ENCODE results near the gene F11R. TPM values are rescaled to one million over a fixed set of nuclear protein-coding genes. Genes with fewer than 3 reads are reported as not detected.

F11R gene
- total RNA-seq, 1 experiment from 2014 or later = 69.2 TPM

GRCh38 chr1:161046605-161047228 lies 25.8 kb upstream of the F11R start:
- peaks cover 32% of the 10 kb centered on the region for H3K79me2 ChIP-seq (ENCODE audit: low read length)
- H4K20me1 ChIP-seq (ENCODE audit: low read length) = no peaks in the 10 kb centered on the region
- no peaks in the 10 kb centered on the region for H3K27me3 ChIP-seq (ENCODE audit: low read length)
- peak overlapping the region; percentile 82 for H3K27ac ChIP-seq (ENCODE audit: low read length)
- no peaks in the 10 kb centered on the region for H3K9me2 ChIP-seq (replicated peaks; ENCODE audit: low read length)
- peak overlapping the region; percentile 94 for H2AFZ ChIP-seq (ENCODE audit: low read length)
- peak overlapping the region; percentile 81 for H3K9ac ChIP-seq (ENCODE audit: low read length)
- DNase-seq (no peak), ATAC-seq (no peak)
- no peaks in the 10 kb centered on the region for H3F3A ChIP-seq (ENCODE audit: low read length, unreplicated experiment)
- peak overlapping the region; percentile 80 for H3K4me3 ChIP-seq (ENCODE audit: low read length)
- H3K4me1 ChIP-seq (ENCODE audit: insufficient read depth, low read length) = peaks cover 13% of the 10 kb centered on the region
- H3K36me3 ChIP-seq (ENCODE audit: low read depth, low read length) = peaks cover 20% of the 10 kb centered on the region
- peaks cover 6% of the 10 kb centered on the region; the same call in 1 of the 2 replicates for H3K9me3 ChIP-seq (ENCODE audit: low read length)
- no peak for TF ChIP-seq EZH2phosphoT487 (IDR thresholded peaks at IDR 0.05; ENCODE audit: borderline replicate concordance, low read length)
- H3K4me2 ChIP-seq (ENCODE audit: low read length) = peak overlapping the region; percentile 91
- CTCF ChIA-PET = no interaction called here
- intact Hi-C loops (cut with micrococcal nuclease) = no loop called here
- POLR2A ChIA-PET (ENCODE audit: unreplicated experiment) = interaction anchor here (0.6 kb wide), 1 partner anchor 130 kb away, joined by 3 read pairs; no protein-coding TSS in a partner anchor
- BruUV-seq (replicated peaks) = no TSS peak

GRCh38 chr1:161045736-161046604 lies 25.0 kb upstream of the F11R start, which contains the start of gene USF1:
Gene USF1, minus strand, starts transcription at chr1:161045977. Its CDS starts 2,702 bp downstream, at chr1:161043275.
- no peaks in the 10 kb centered on the region for H4K20me1 ChIP-seq (ENCODE audit: low read length)
- H3K36me3 ChIP-seq (ENCODE audit: low read depth, low read length) = peaks cover 26% of the 10 kb centered on the region
- H3K27ac ChIP-seq (ENCODE audit: low read length) = peak within 1 kb of the TSS; percentile 82
- H3K27me3 ChIP-seq (ENCODE audit: low read length) = no peaks in the 10 kb centered on the region
- intact Hi-C loops (cut with micrococcal nuclease) = loop anchor here (1.0 kb wide), 3 partner anchors 24 to 53 kb away; no protein-coding TSS in a partner anchor
- peak within 1 kb of the TSS; percentile 80 for H3K4me3 ChIP-seq (ENCODE audit: low read length)
- peak; percentile 82 for ATAC-seq
- peak within 1 kb of the TSS; percentile 94 for H2AFZ ChIP-seq (ENCODE audit: low read length)
- POLR2A ChIA-PET (ENCODE audit: unreplicated experiment) = interaction anchor here (0.6 to 1.0 kb wide), 5 partner anchors 19 to 129 kb away, joined by 3 to 12 read pairs (median 5); partner anchors contain the start of gene F11R
- peak within 1 kb of the TSS; percentile 91 for H3K4me2 ChIP-seq (ENCODE audit: low read length)
- CTCF ChIA-PET = interaction anchor here (0.6 to 2.2 kb wide), 2 partner anchors 48 to 109 kb away, joined by 3 to 8 read pairs; no protein-coding TSS in a partner anchor
- H3K4me1 ChIP-seq (ENCODE audit: insufficient read depth, low read length) = peaks cover 13% of the 10 kb centered on the region
- H3K79me2 ChIP-seq (ENCODE audit: low read length) = peaks cover 32% of the 10 kb centered on the region
- TF ChIP-seq CTCF (conservative IDR thresholded peaks at IDR 0.05; ENCODE audit: low read depth, low read length) (no peak), EZH2 (IDR thresholded peaks at IDR 0.05; ENCODE audit: low read length, unreplicated experiment) (no peak), EZH2phosphoT487 (IDR thresholded peaks at IDR 0.05; ENCODE audit: borderline replicate concordance, low read length) (no peak)
- H3K9me3 ChIP-seq (ENCODE audit: low read length) = peaks cover 6% of the 10 kb centered on the region; the same call in 1 of the 2 replicates
- H3K9ac ChIP-seq (ENCODE audit: low read length) = peak within 1 kb of the TSS; percentile 81
- peak; percentile 98 for DNase-seq
- BruUV-seq (replicated peaks) = TSS peak; percentile 92
- H3K9me2 ChIP-seq (replicated peaks; ENCODE audit: low read length) = no peaks in the 10 kb centered on the region
- H3F3A ChIP-seq (ENCODE audit: low read length, unreplicated experiment) = no peaks in the 10 kb centered on the region
